ENCODE measurements around the gene TRMT10A. TPM values are rescaled to one million over a fixed set of nuclear protein-coding genes. Genes with fewer than 3 reads are reported as not detected.

Gene TRMT10A
- total and polyA plus RNA-seq, 2 experiments from 2014 or later = 4.7 to 5.3 TPM

DNA sequence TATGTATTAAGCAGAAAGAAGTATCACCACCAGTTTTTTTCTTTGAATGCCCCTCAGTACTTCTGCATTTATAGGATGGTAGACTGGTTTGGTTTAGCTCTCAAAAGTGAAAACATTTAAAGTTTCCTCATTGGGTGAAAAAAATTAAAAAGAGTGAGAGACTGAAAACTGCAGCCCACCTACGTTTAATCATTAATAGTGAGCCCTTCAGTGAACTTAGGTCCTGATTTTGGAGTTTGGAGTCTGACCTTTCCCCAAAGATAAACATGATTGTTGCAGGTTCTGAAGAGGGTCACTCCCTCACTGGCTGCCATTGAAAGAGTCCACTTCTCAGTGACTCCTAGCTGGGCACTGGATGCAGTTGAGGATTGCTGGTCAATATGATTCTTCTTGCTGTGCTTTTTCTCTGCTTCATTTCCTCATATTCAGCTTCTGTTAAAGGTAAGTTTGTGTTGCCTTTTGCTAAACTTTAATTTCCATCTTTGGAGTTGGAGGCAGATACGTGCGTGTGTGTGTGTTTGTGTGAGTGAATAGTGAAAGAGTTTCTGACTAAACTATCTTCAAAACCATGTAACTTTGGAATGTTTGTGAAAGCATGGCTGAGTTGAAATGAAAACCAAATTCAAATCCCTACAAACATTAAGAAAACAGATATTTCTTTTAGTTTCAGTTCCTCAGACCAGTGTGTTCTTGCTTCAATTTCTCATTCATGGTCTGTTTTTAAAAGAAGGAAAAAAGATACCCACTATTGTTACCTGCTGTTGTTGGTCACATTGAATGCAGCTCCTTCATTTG lies 10.9 kb upstream of the TRMT10A start, which contains the start of gene MTTP:
Gene MTTP, plus strand, starts transcription at position 295 of the 795 bp plus-strand sequence. Its CDS starts 86 bp downstream, at position 381.
- TF ChIP-seq NANOG (IDR thresholded peaks at IDR 0.05; ENCODE audit: borderline replicate concordance) (no peak), EZH2 (IDR thresholded peaks at IDR 0.05; ENCODE audit: low read depth, unreplicated experiment) (no peak), CTCF (conservative IDR thresholded peaks at IDR 0.05; ENCODE audit: low read depth in 2 of 2) (no peak), ETS1 (IDR thresholded peaks at IDR 0.05) (no peak), STAT1 (IDR thresholded peaks at IDR 0.05; ENCODE audit: unreplicated experiment) (no peak), ZNF331 (CRISPR knock-in tag; IDR thresholded peaks at IDR 0.05; ENCODE audit: low read depth) (no peak), EZH2phosphoT487 (IDR thresholded peaks at IDR 0.05; ENCODE audit: unreplicated experiment) (no peak), ZNF114 (CRISPR knock-in tag; IDR thresholded peaks at IDR 0.05) (no peak), POLR2AphosphoS5 (IDR thresholded peaks at IDR 0.05; ENCODE audit: low read depth) (no peak), ZNF462 (CRISPR knock-in tag; IDR thresholded peaks at IDR 0.05) (no peak), REST (IDR thresholded peaks at IDR 0.05; ENCODE audit: unreplicated experiment) (no peak), JUNB (IDR thresholded peaks at IDR 0.05; ENCODE audit: unreplicated experiment) (no peak), CREB1 (CRISPR knock-in tag; IDR thresholded peaks at IDR 0.05; ENCODE audit: low read depth) (no peak)
- peak within 1 kb of the TSS; percentile 56 for H2AFZ ChIP-seq
- H3K27me3 ChIP-seq (ENCODE audit: insufficient read depth) = no peaks in the 10 kb centered on the region
- no peaks in the 10 kb centered on the region for H3F3A ChIP-seq (replicated peaks; ENCODE audit: low read depth)
- H3K4me1 Mint-ChIP-seq = peaks cover 9% of the 10 kb centered on the region
- peak within 1 kb of the TSS; percentile 5; the same call in 1 of the 2 replicates for H3K4me2 ChIP-seq
- H3K27ac ChIP-seq (ENCODE audit: low read depth) = no peak within 1 kb of the TSS
- H3K9me3 Mint-ChIP-seq = no peaks in the 10 kb centered on the region
- no peaks in the 10 kb centered on the region for H3K9me2 ChIP-seq (ENCODE audit: insufficient read depth)
- H3K79me2 ChIP-seq (replicated peaks; ENCODE audit: insufficient read depth) = no peaks in the 10 kb centered on the region
- H3K27me3 Mint-ChIP-seq (ENCODE audit: insufficient read depth, low read depth, poor library complexity) = no peaks in the 10 kb centered on the region
- no peaks in the 10 kb centered on the region for H4K20me1 ChIP-seq (replicated peaks; ENCODE audit: insufficient read depth)
- no peaks in the 10 kb centered on the region for H3K36me3 Mint-ChIP-seq (ENCODE audit: low read depth)
- DNase-seq (ENCODE audit: low spot score) (peak; percentile 25), ATAC-seq (peak; percentile 41)
- H3K27ac Mint-ChIP-seq = peak within 1 kb of the TSS; percentile 93
- peaks cover 9% of the 10 kb centered on the region; the same call in 1 of the 2 replicates for H3K4me1 ChIP-seq (ENCODE audit: insufficient read depth)
- H3K4me3 ChIP-seq = peak within 1 kb of the TSS; percentile 1; the same call in 1 of the 2 replicates
- peak within 1 kb of the TSS; percentile 39; the same call in 2 of the 3 replicates for H3K4me3 Mint-ChIP-seq
- H3K36me3 ChIP-seq (ENCODE audit: insufficient read depth) = no peaks in the 10 kb centered on the region

All from GM23338 (cell line).